ENCODE measurements around the gene PTPRG. TPM values are rescaled to one million over a fixed set of nuclear protein-coding genes. Genes with fewer than 3 reads are reported as not detected.

Gene PTPRG
- total RNA-seq, 1 experiment from 2014 or later, result 69.3 TPM

GRCh38 chr3:62007036-62007435, 445.7 kb downstream of the PTPRG start:
- Mint-ChIP-seq H3K9me3 (no peaks in the 10 kb centered on the region; a peak in 1 of 5 replicates), H3K36me3 (ENCODE audit: insufficient read depth in 1 of 3, low read depth in 3 of 3) (peaks cover 33 to 46% (median 43%) of the 10 kb centered on the region in 3 experiments), H3K27ac (no peak overlapping the region), H3K4me1 (peaks cover 0 to 2% of the 10 kb centered on the region in 2 experiments; a peak in 1 of 4 replicates), H3K27me3 (ENCODE audit: low read depth) (no peaks in the 10 kb centered on the region), H3K4me3 (no peak overlapping the region)
- Histone ChIP-seq H3K18ac (ENCODE audit: insufficient read length, low read depth, low read length) (no peak overlapping the region), H4K20me1 (ENCODE audit: control insufficient read depth, insufficient read depth, insufficient read length) (no peaks in the 10 kb centered on the region), H4K91ac (ENCODE audit: insufficient read length, low read depth, low read length) (no peak overlapping the region), H3K79me2 (ENCODE audit: insufficient read depth, low read length) (peaks cover 1% of the 10 kb centered on the region; the same call in 1 of the 2 replicates), H3K14ac (ENCODE audit: insufficient read depth, low read length) (no peak overlapping the region), H3K4me2 (ENCODE audit: insufficient read depth, insufficient read length, low read length) (no peak overlapping the region), H2AFZ (ENCODE audit: low read length) (no peak overlapping the region), H3K4ac (ENCODE audit: low read depth, low read length) (no peak overlapping the region), H2BK12ac (ENCODE audit: insufficient read length, low read depth, low read length) (no peak overlapping the region), H3T11ph (ENCODE audit: low read length) (no peak overlapping the region), H2BK120ac (ENCODE audit: low read depth, low read length, poor library complexity, severe bottlenecking) (no peak overlapping the region), H3K56ac (ENCODE audit: insufficient read length, low read depth, low read length) (no peak overlapping the region), H3K4me1 (ENCODE audit: insufficient read depth, low read length) (no peaks in the 10 kb centered on the region), H3K27me3 (ENCODE audit: insufficient read depth, low read length) (no peaks in the 10 kb centered on the region), H4K8ac (replicated peaks; ENCODE audit: insufficient read length, low read depth, low read length) (no peak overlapping the region), H2BK15ac (ENCODE audit: low read depth, low read length) (no peak overlapping the region), H3K23ac (ENCODE audit: insufficient read length, low read depth, low read length) (no peak overlapping the region), H2BK20ac (ENCODE audit: low read depth, low read length, poor library complexity, severe bottlenecking) (no peak overlapping the region), H3K9me3 (ENCODE audit: control insufficient read depth, low read depth, low read length) (no peaks in the 10 kb centered on the region), H3K79me1 (ENCODE audit: insufficient read depth, low read depth, low read length, poor library complexity, severe bottlenecking) (no peaks in the 10 kb centered on the region), H4K5ac (ENCODE audit: insufficient read length, low read depth, low read length) (no peak overlapping the region), H3K27ac (ENCODE audit: insufficient read length, low read depth, low read length) (no peak overlapping the region), H2BK5ac (ENCODE audit: insufficient read length, low read length) (no peak overlapping the region), H3K23me2 (ENCODE audit: insufficient read length, low read depth, low read length, poor library complexity, severe bottlenecking) (no peaks in the 10 kb centered on the region), H3K9ac (ENCODE audit: extremely low read depth, insufficient read length, low read length) (no peak overlapping the region), H2AK5ac (ENCODE audit: insufficient read length, low read length) (no peak overlapping the region)
- no CpG with 5 or more reads among the region's 3 CpGs for WGBS (ENCODE audit: extremely low coverage, insufficient read length, low lambda C conversion rate)
- DNase-seq, result no peak
- no peak for TF ChIP-seq CTCF (conservative IDR thresholded peaks at IDR 0.05)
